Liver (tissue), 9 donors: ENCODE results near the gene GNG13. TPM values are rescaled to one million over a fixed set of nuclear protein-coding genes. Genes with fewer than 3 reads are reported as not detected.

Experiments
- DNase-seq: peaks from one replicate; pipeline ENCODE4 v3.0.0-alpha.2; 2017; ENCODE audit warnings: low spot score
- H3K27ac ChIP-seq, 2 donors: one replicate each; pipeline ENCODE4 v1.7.0; 2013; ENCODE audit warnings: inconsistent platforms in 2 of 2, low read length in 2 of 2, control low read depth in 1 of 2, low read depth in 1 of 2, mild to moderate bottlenecking in 1 of 2
- H3K27me3 ChIP-seq, 4 donors: one replicate each; pipeline versions ENCODE4 v1.6.1 to v1.7.0; 2013; ENCODE audit warnings: low read length in 3 of 4, inconsistent platforms in 1 of 4, mild to moderate bottlenecking in 1 of 4, moderate library complexity in 1 of 4; ENCODE audit not compliant: control insufficient read depth in 4 of 4, insufficient read depth in 4 of 4
- H3K36me3 ChIP-seq, 4 donors: one replicate each; pipeline versions ENCODE4 v1.6.1 to v1.7.0; 2013; ENCODE audit warnings: low read length in 3 of 4, mild to moderate bottlenecking in 3 of 4, low read depth in 1 of 4, moderate library complexity in 1 of 4; ENCODE audit not compliant: control insufficient read depth in 4 of 4, insufficient read depth in 3 of 4
- H3K4me1 ChIP-seq, 4 donors: one replicate each; pipeline versions ENCODE4 v1.6.1 to v1.7.0; 2013; ENCODE audit warnings: low read length in 3 of 4, mild to moderate bottlenecking in 3 of 4, moderate library complexity in 1 of 4; ENCODE audit not compliant: control insufficient read depth in 4 of 4, insufficient read depth in 4 of 4
- H3K4me3 ChIP-seq, 3 donors: one replicate each; pipeline versions ENCODE4 v1.6.1 to v1.7.0; 2013; ENCODE audit warnings: low read length in 3 of 3, control low read depth in 1 of 3, low read depth in 1 of 3, mild to moderate bottlenecking in 1 of 3
- H3K9ac ChIP-seq, 2 donors: one replicate each; pipeline ENCODE4 v1.7.0; 2013; ENCODE audit warnings: low read length in 2 of 2, mild to moderate bottlenecking in 2 of 2, moderate library complexity in 2 of 2, control low read depth in 1 of 2, low read depth in 1 of 2
- H3K9me3 ChIP-seq, 4 donors: one replicate each; pipeline versions ENCODE4 v1.6.1 to v1.7.0; 2013; ENCODE audit warnings: low read length in 3 of 4; ENCODE audit not compliant: control insufficient read depth in 4 of 4
- ATF3 ChIP-seq: IDR thresholded peaks from 2 replicates; pipeline ENCODE4 v1.6.1; 2016; ENCODE audit warnings: antibody characterized with exemption
- CTCF ChIP-seq: fragments of 150-350 bp; IDR thresholded peaks from 2 replicates; pipeline ENCODE4 v1.5.1; 2017; ENCODE audit warnings: improper control_type of control experiment, low read depth, low read length; ENCODE audit not compliant: missing input control
- EGR1 ChIP-seq, 2 donors: IDR thresholded peaks; 2 replicates each; pipeline ENCODE4 v1.6.1; 2016 to 2018; ENCODE audit warnings: antibody characterized with exemption in 2 of 2, low read depth in 2 of 2
- FOXA1 ChIP-seq: IDR thresholded peaks from 2 replicates; pipeline ENCODE4 v1.6.1; 2016; ENCODE audit warnings: antibody characterized with exemption
- FOXA2 ChIP-seq: IDR thresholded peaks from 2 replicates; pipeline ENCODE4 v1.6.1; 2016; ENCODE audit warnings: antibody characterized with exemption
- GABPA ChIP-seq, 2 donors: IDR thresholded peaks in 1 of 2; conservative IDR thresholded peaks in 1 of 2; 2 replicates each; pipeline ENCODE4 v1.6.1; 2016; ENCODE audit warnings: antibody characterized with exemption in 2 of 2, mild to moderate bottlenecking in 1 of 2, moderate library complexity in 1 of 2
- HNF4A ChIP-seq, 2 donors: conservative IDR thresholded peaks; 2 replicates each; pipeline ENCODE4 v1.6.1; 2016; ENCODE audit warnings: antibody characterized with exemption in 2 of 2, mild to moderate bottlenecking in 2 of 2
- HNF4G ChIP-seq: IDR thresholded peaks from 2 replicates; pipeline ENCODE4 v1.6.1; 2016; ENCODE audit warnings: antibody characterized with exemption
- JUND ChIP-seq, 2 donors: IDR thresholded peaks; 2 replicates each; pipeline ENCODE4 v1.6.1; 2016; ENCODE audit warnings: antibody characterized with exemption in 2 of 2
- MAX ChIP-seq: IDR thresholded peaks from 2 replicates; pipeline ENCODE4 v1.6.1; 2016; ENCODE audit warnings: antibody characterized with exemption
- NR2F2 ChIP-seq: IDR thresholded peaks from 2 replicates; pipeline ENCODE4 v1.6.1; 2016; ENCODE audit warnings: antibody characterized with exemption
- RAD21 ChIP-seq, 2 donors: IDR thresholded peaks; 2 replicates each; pipeline ENCODE4 v1.6.1; 2016; ENCODE audit warnings: antibody characterized with exemption in 2 of 2, mild to moderate bottlenecking in 2 of 2
- REST ChIP-seq: IDR thresholded peaks from 2 replicates; pipeline ENCODE4 v1.6.1; 2016; ENCODE audit warnings: antibody characterized with exemption, mild to moderate bottlenecking
- SP1 ChIP-seq: IDR thresholded peaks from 2 replicates; pipeline ENCODE4 v1.6.1; 2018; ENCODE audit warnings: antibody characterized with exemption, mild to moderate bottlenecking
- TAF1 ChIP-seq: conservative IDR thresholded peaks from 2 replicates; pipeline ENCODE4 v1.6.1; 2016; ENCODE audit warnings: antibody characterized with exemption, mild to moderate bottlenecking
- YY1 ChIP-seq: IDR thresholded peaks from 2 replicates; pipeline ENCODE4 v1.6.1; 2016; ENCODE audit warnings: antibody characterized with exemption, mild to moderate bottlenecking
- ZBTB33 ChIP-seq: IDR thresholded peaks from 2 replicates; pipeline ENCODE4 v1.6.1; 2016; ENCODE audit warnings: antibody characterized with exemption
- WGBS: extraction: QIAGEN DNeasy Blood & Tissue Kit; methylation state at CpG from one replicate; pipeline ENCODE4 v1.1.7; 2013; 5-methylcytosine and 5-hydroxymethylcytosine counted together
- polyA plus RNA-seq, 2 donors: library from polyadenylated mRNA; stranded (reverse) in 1 of 2; unstranded in 1 of 2; fragments of 200-250 nt in 1 of 2; fragments of >200 nt in 1 of 2; fragmentation: Nextera tagmentation in 1 of 2; extraction: Ambion mirVana in 1 of 2; gene quantifications; one replicate each; pipeline versions ENCODE4 v1.2.1 to v1.2.3, GENCODE V29; 2013 to 2015
- total RNA-seq, 2 donors: library from RNA; depleted of rRNA; stranded (reverse); fragments of >200 nt; gene quantifications; one replicate each; pipeline ENCODE4 v1.2.3, GENCODE V29; 2014
- donor health status: healthy.
- donor health status: healthy.
- donor health status: healthy.
- donor health status: healthy.
- donor health status: healthy.

The GNG13 gene
- total and polyA plus RNA-seq, 4 donors, result not detected

DNA sequence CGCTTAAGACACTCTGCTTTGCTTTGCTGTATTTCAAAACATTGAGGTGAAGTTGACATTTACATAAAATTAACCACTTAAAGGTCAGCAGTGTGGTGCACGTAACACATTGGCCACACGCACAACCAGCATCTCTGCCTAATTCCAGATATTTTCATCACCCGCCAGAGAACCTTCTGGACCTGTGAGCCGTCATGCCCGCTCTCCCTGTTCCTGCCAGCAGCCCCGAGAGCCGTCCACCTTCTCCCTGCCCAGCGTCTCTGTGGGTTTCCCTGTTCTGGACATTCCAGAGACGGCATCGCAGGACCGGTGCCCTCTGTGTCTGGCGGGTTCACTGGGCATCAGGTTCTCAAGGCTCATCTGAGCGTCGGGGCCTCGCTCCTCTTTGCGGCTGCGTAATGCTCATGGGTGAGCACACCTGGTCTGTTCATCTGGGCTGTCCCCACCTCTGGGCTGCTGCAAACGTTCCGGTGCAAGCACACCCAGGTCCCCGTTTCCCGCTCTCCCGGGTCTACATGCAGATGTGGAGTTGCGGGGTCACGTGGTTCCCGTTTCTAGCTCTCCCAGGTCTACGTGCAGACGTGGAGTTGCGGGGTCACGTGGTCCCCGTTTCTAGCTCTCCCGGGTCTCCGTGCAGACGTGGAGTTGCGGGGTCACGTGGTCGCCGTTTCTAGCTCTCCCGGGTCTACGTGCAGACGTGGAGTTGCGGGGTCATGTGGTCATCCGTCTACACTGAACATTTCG, 48.1 kb upstream of the GNG13 start:
- Histone ChIP-seq H3K27ac (no peak overlapping the region), H3K4me3 (no peak overlapping the region), H3K27me3 (no peaks in the 10 kb centered on the region), H3K36me3 (no peaks in the 10 kb centered on the region), H3K9ac (no peak overlapping the region), H3K9me3 (peaks cover 0 to 3% (median 2%) of the 10 kb centered on the region in 4 donors), H3K4me1 (no peaks in the 10 kb centered on the region)
- DNase-seq, result no peak
- TF ChIP-seq SP1 (no peak), GABPA (IDR thresholded peaks at IDR 0.05 in 1 of 2, conservative IDR thresholded peaks at IDR 0.05 in 1 of 2) (no peak), HNF4G (no peak), YY1 (no peak), RAD21 (IDR thresholded peaks at IDR 0.05) (no peak), REST (no peak), EGR1 (IDR thresholded peaks at IDR 0.05; ENCODE audit: low read depth in 2 of 2) (no peak), CTCF (no peak), MAX (no peak), NR2F2 (no peak), TAF1 (no peak), FOXA1 (no peak), FOXA2 (no peak)
- 93% methylated on average over 44 of the region's 44 CpGs for WGBS

- no peaks in the 10 kb centered on the region for H3K27me3 ChIP-seq
- peaks cover 0 to 3% (median 2%) of the 10 kb centered on the region in 4 donors for H3K9me3 ChIP-seq
- 96% methylated on average over 33 of the region's 33 CpGs for WGBS
- no peak overlapping the region for H3K9ac ChIP-seq
- DNase-seq, result no peak
- no peaks in the 10 kb centered on the region for H3K4me1 ChIP-seq
- H3K27ac ChIP-seq, result no peak overlapping the region
- H3K36me3 ChIP-seq, result no peaks in the 10 kb centered on the region
- no peak overlapping the region for H3K4me3 ChIP-seq
- TF ChIP-seq TAF1, result no peak
- no peak for TF ChIP-seq CTCF
- TF ChIP-seq EGR1 (IDR thresholded peaks at IDR 0.05; ENCODE audit: low read depth in 2 of 2), result no peak
- no peak for TF ChIP-seq HNF4A (conservative IDR thresholded peaks at IDR 0.05)
- no peak for TF ChIP-seq ATF3
- TF ChIP-seq JUND (IDR thresholded peaks at IDR 0.05), result no peak
- no peak for TF ChIP-seq MAX
- TF ChIP-seq YY1, result no peak
- TF ChIP-seq ZBTB33, result no peak
- TF ChIP-seq GABPA (IDR thresholded peaks at IDR 0.05 in 1 of 2, conservative IDR thresholded peaks at IDR 0.05 in 1 of 2), result no peak
Measured at GRCh38 chr16:847681-848445, 47.3 kb upstream of the GNG13 start.
